Measurements from ENCODE around the gene ILF3.
"Not testable (repeated sequence)": the region's sequence is repeated elsewhere in the genome, so short reads cannot be mapped to it uniquely, and the experiment has no call there.

Gene ILF3

GRCh38 chr19:10671922-10672321, 17.8 kb downstream of the ILF3 start:
- in situ Hi-C loops (cut with HindIII; ENCODE audit: low sequenced_read_pairs) = not testable (repeated sequence)

DNA sequence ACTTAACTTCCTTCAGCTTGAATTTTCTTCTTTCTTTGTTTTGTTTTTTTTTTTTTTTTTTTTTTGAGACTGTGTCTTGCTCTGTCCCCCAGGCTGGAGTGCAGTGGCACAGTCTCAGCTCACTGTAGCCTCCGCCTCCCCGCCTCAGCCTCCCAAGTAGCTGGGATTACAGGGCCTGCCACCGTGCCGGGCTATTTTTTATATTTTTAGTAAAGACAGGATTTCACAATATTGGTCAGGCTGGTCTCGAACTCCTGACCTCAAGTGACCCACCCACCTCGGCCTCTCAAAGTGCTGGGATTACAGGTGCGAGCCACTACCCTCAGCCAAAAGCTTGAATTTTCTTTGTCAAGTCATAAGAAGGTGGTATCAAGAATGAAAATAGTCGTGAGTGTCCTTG, 21.1 kb downstream of the ILF3 start:
- in situ Hi-C loops (cut with HindIII; ENCODE audit: low sequenced_read_pairs) = not testable (repeated sequence)

- in situ Hi-C loops (cut with HindIII; ENCODE audit: low sequenced_read_pairs) = no loop called here
These were observed 23.6 kb downstream of the ILF3 start for GRCh38 chr19:10677751-10678150.

- in situ Hi-C loops (cut with HindIII; ENCODE audit: low sequenced_read_pairs) = no loop called here
These were observed 24.7 kb downstream of the ILF3 start for GRCh38 chr19:10678813-10679212.

DNA sequence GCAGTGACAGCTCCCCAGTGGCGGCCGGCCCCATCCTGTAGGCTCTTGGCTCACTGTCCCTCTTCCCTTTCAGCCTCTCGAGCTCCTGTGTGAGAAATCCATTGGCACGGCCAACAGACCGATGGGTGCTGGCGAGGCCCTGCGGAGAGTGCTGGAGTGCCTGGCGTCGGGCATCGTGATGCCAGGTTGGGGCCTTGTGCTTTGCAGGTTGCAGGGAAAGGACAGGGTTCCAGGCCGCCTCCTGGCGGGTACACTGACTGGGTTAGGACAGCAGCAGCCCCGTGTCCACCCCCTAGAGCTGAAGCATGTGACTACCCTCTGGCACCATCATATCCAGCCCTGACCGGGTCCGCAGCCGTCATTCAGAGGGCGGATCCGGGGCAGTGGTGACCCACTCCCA, 25.6 kb downstream of the ILF3 start:
- in situ Hi-C loops (cut with HindIII; ENCODE audit: low sequenced_read_pairs) = no loop called here

DNA sequence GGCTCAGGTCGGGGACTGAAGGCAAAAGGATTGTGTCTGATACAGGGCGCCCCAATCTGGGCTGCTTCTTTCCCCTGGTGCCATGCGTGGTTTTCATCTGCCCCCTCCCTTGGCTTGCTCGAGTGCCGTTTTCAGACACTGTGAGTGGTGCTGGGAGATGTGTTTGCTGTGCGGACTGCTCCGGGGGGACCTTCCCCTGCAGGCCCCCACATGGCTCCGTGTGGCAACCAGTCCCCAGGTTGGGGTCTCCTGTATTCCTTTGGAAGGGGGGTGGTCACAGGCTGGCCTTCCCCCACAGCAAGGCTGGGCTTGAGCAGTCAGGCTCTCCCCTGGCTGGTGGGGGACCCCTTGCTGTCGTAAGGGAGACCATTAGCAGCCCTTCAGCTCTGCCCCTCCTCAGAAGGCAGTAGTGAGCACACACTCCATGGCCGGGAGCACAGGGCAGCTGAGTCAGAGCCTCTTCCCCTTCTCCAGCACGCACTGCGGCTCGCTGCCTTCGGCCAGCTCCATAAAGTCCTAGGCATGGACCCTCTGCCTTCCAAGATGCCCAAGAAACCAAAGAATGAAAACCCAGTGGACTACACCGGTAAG, 26.5 kb downstream of the ILF3 start:
- in situ Hi-C loops (cut with HindIII; ENCODE audit: low sequenced_read_pairs) = no loop called here

GRCh38 chr19:10681658-10682057, 27.5 kb downstream of the ILF3 start:
- in situ Hi-C loops (cut with HindIII; ENCODE audit: low sequenced_read_pairs) = no loop called here

DNA sequence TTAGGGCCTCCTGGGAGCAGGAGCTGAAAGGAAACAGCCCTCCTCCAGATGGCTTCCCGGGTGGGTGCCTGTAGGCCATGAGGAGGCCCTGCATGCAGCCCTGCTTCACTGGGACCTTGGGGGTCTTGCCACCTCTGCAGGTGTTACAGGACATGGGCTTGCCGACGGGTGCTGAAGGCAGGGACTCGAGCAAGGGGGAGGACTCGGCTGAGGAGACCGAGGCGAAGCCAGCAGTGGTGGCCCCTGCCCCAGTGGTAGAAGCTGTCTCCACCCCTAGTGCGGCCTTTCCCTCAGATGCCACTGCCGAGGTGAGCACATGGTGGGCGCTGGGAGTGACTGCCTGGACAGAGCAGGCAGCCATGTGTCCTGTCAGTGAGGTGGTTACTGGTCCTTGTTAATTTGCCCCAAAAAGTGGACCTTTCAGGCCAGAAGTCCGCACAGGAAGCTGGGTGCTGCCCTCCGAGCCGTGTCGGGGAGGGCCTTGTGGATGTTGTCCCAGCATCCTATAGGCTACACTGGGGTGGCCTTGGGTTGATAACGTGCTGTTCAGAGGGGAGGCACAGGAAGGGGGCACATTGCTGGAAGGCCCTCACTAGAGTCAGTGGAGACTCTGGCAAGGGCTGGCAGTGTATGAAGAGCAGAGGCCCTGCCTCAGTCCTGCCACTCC, 28.4 kb downstream of the ILF3 start:
- in situ Hi-C loops (cut with HindIII; ENCODE audit: low sequenced_read_pairs) = no loop called here

- in situ Hi-C loops (cut with HindIII; ENCODE audit: low sequenced_read_pairs) = no loop called here
These were observed 28.9 kb downstream of the ILF3 start for GRCh38 chr19:10683064-10683426.

DNA sequence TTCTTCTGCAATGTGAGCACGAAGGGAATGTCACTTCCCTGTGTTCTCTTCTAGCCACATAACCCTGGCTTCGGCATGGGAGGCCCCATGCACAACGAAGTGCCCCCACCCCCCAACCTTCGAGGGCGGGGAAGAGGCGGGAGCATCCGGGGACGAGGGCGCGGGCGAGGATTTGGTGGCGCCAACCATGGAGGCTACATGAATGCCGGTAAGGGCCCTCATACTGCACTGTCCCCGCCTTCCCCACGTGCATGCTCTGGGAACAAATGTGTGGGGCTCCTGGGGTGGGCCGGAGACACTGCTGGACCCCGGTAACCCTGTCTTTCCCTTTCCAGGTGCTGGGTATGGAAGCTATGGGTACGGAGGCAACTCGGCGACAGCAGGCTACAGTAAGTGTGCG, 29.4 kb downstream of the ILF3 start:
- in situ Hi-C loops (cut with HindIII; ENCODE audit: low sequenced_read_pairs) = no loop called here

- in situ Hi-C loops (cut with HindIII; ENCODE audit: low sequenced_read_pairs) = no loop called here
These were observed 31.1 kb downstream of the ILF3 start for GRCh38 chr19:10685210-10685609.

DNA sequence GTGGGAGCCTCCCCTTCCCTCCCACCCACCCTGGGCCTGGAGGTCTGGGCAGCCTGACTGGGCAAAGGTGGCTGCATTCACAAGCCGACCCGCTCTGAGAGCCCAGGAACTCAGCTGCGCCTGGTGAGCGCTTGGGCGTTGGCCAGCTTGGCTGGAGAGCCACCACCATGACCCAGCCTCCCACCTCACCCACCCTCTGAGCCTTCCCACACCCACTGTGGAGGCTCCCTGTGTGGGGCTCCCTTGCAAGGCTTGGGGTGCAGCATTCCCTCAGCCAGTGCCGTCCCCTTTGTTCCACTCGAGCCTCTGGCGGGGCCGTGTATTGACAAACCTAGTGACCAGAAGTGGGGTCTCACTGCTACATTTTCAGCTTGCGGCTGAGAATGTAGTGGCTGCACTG, 32.0 kb downstream of the ILF3 start:
- in situ Hi-C loops (cut with HindIII; ENCODE audit: low sequenced_read_pairs) = no loop called here

- in situ Hi-C loops (cut with HindIII; ENCODE audit: low sequenced_read_pairs) = no loop called here
These were observed 32.7 kb downstream of the ILF3 start for GRCh38 chr19:10686661-10687517.

DNA sequence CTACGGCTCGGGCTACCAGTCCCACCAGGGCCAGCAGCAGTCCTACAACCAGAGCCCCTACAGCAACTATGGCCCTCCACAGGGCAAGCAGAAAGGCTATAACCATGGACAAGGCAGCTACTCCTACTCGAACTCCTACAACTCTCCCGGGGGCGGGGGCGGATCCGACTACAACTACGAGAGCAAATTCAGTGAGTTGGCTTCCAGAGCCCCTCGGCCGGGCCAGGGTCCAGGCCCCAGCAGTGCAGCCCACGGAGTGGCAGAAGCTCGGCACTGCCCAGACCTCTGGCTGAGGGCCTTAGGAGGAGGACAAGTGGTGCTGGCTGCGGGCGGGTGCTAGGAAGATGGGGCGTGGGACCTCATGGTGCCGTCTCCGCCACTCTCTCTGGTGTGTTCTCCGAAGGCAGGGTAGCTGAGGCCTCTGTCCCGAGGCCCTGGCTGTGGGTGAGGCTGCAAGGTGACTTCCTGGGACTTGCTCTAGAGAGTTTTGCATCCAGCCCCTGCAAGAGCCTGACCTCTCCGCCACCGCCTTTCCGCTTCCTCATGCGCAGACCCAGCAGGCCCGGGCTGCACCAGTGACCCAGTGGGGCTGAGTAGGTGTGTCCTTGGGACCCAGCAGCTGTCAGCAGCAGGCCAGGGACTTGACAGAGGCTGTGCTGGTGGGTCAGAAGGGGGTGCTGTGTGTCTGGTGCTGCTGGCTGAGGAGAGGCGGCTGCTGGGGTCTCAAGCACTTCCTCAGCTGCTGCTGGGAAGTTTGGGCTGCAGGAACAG, 33.6 kb downstream of the ILF3 start:
- in situ Hi-C loops (cut with HindIII; ENCODE audit: low sequenced_read_pairs) = no loop called here

GRCh38 chr19:10688545-10689280, 34.6 kb downstream of the ILF3 start:
- in situ Hi-C loops (cut with HindIII; ENCODE audit: low sequenced_read_pairs) = no loop called here

GRCh38 chr19:10690341-10690781, 36.2 kb downstream of the ILF3 start:
- in situ Hi-C loops (cut with HindIII; ENCODE audit: low sequenced_read_pairs) = no loop called here

- in situ Hi-C loops (cut with HindIII; ENCODE audit: low sequenced_read_pairs) = no loop called here
These were observed 37.2 kb downstream of the ILF3 start for GRCh38 chr19:10691178-10691881.

DNA sequence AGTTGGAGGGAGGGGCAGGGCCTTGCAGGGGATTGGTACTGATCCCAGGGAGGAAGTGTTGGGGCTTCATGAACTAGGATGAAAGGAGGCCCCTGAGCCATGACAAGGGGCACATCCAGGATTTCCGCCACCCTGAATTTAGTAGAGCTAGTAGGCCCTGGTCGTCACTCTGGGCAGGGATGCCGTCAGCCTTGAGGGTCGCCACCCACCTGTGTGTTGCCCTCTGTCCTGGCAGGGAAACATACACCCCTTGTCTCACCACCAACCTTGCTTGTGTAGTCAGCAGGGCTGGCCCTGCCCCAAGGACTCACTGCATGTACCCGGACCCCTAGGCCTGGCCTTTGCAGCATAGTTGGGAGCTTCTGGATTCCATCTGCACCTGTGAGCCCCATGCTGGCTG, 37.7 kb downstream of the ILF3 start:
- in situ Hi-C loops (cut with HindIII; ENCODE audit: low sequenced_read_pairs) = no loop called here

DNA sequence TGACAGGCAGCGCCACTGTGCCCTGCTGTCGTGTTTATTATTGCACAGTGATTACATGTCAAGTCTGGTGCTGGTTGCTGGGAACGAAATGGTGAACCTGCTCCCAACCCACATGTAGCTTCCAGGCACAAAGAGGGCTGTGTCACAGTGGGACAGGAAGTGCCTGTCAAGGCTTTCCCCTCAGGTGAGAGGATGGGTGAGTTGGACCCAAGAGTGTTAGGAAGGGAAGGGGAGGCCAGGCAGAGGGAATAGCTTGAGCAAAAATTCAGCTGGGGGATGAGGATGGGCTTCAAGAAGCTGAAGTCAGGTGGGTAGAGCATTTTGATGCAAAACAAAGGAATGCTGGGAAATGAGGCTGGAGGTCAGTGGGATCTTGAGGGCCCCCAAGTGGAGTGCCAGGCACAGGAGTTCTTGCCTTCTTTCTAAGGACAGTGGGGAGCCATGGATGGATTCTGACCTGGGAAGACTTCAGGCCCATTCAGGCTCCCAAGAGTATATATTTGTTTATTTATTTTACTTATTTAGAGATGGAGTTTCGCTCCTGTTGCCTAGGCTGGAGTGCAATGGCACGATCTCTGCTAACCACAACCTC, 38.6 kb downstream of the ILF3 start:
- in situ Hi-C loops (cut with HindIII; ENCODE audit: low sequenced_read_pairs) = no loop called here
